ENCODE measurements around the gene DMPK.

DNA sequence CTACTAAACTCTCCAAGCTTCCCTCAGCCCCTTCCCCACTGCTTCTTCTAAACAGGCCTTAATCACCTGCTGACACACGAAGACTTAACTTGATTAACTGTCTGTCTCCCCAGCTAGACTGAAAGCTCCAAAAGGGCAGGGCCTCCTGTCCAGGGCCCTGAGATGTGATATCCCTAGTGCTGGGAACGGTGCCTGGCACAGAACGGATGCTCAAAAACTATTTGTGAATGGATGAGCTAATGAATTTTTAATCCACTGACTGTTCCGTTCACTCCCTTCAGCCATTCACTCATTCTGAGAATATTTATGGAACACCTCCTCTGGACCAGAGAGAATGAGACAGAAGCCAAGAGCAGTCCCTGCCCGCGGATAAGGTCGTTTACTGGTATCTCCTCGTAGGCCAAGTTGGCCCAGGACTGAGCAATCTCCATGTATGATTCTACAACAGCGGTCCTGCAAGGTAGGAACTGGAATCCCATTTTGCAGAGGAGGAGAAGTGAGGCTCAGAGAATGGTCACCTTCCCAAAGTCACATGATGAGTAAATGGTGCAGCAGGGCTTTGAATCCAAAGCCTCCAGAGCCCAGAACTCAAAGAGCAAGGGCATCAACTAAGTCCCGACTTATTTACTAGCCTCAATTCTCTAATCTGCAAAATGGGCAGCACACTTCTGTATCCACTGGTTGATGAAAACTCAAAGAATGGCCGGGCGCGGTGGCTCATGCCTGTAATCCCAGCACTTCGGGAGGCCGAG, 6.9 kb upstream of the DMPK start:
- TF ChIP-seq, protein P1, sequence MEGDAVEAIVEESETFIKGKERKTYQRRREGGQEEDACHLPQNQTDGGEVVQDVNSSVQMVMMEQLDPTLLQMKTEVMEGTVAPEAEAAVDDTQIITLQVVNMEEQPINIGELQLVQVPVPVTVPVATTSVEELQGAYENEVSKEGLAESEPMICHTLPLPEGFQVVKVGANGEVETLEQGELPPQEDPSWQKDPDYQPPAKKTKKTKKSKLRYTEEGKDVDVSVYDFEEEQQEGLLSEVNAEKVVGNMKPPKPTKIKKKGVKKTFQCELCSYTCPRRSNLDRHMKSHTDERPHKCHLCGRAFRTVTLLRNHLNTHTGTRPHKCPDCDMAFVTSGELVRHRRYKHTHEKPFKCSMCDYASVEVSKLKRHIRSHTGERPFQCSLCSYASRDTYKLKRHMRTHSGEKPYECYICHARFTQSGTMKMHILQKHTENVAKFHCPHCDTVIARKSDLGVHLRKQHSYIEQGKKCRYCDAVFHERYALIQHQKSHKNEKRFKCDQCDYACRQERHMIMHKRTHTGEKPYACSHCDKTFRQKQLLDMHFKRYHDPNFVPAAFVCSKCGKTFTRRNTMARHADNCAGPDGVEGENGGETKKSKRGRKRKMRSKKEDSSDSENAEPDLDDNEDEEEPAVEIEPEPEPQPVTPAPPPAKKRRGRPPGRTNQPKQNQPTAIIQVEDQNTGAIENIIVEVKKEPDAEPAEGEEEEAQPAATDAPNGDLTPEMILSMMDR (IDR thresholded peaks at IDR 0.05) = no peak
- TF ChIP-seq POLR2A (IDR thresholded peaks at IDR 0.05) = no peak
